ENCODE results near the gene ANP32E.
"Not testable (repeated sequence)": the region's sequence is repeated elsewhere in the genome, so short reads cannot be mapped to it uniquely, and the experiment has no call there.

ANP32E gene

GRCh38 chr1:150186789-150187559 lies 48.9 kb downstream of the ANP32E start:
- peak; percentile 14; the same call in 1 of the 2 replicates for TF ChIP-seq CTCF (IDR thresholded peaks at IDR 0.05; ENCODE audit: borderline replicate concordance, insufficient read depth, low read depth, low read length)
- H3K4me3 ChIP-seq (ENCODE audit: low read depth, low read length) = no peak overlapping the region

DNA sequence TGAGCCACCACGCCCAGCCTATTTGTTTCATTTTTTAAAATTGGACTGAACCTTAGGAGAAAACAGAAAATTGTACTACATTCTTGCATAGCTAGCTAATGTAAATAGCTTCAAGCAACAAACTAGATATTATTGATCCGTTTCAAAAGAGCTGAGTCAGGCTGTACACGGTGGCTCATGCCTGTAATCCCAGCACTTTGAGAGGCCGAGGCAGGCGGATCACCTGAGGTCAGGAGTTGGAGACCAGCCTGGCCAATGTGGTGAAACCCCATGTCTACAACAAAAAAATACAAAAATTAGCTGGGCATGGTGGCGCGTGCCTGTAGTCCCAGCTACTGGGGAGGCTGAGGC lies 49.5 kb downstream of the ANP32E start:
- H3K4me3 ChIP-seq (ENCODE audit: low read depth, low read length) = not testable (repeated sequence)

GRCh38 chr1:150185481-150185880 lies 50.4 kb downstream of the ANP32E start:
- no peak for TF ChIP-seq CTCF (IDR thresholded peaks at IDR 0.05; ENCODE audit: borderline replicate concordance, insufficient read depth, low read depth, low read length)
- H3K4me3 ChIP-seq (ENCODE audit: low read depth, low read length) = no peak overlapping the region

GRCh38 chr1:150183061-150183460 lies 52.9 kb downstream of the ANP32E start:
- no peak for TF ChIP-seq CTCF (IDR thresholded peaks at IDR 0.05; ENCODE audit: borderline replicate concordance, insufficient read depth, low read depth, low read length)
- no peak overlapping the region for H3K4me3 ChIP-seq (ENCODE audit: low read depth, low read length)

- H3K4me3 ChIP-seq (ENCODE audit: low read depth, low read length) = no peak overlapping the region
- TF ChIP-seq CTCF (IDR thresholded peaks at IDR 0.05; ENCODE audit: borderline replicate concordance, insufficient read depth, low read depth, low read length) = no peak
Measured at GRCh38 chr1:150182247-150182646, 53.7 kb downstream of the ANP32E start.

DNA sequence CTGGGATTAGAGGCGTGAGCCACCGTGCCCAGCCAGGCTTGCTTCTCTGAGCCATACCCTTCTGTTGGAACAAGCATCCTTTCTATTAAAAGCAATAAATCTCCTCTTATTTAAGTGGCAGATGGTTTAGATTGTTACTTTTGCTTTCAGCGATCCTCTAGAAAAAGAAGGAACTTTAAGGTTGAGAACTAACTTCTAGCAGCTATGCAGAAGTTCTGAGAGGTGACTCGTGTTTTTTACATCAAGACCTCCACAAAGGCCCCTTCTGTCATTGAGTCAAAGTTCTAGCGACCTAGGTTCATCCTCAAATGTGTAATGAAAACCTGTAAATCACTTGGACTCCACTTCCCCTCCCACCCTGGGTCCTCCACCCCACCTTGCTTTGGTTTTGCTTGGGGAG lies 55.4 kb downstream of the ANP32E start:
- no peak for TF ChIP-seq CTCF (IDR thresholded peaks at IDR 0.05; ENCODE audit: borderline replicate concordance, insufficient read depth, low read depth, low read length)
- no peak overlapping the region for H3K4me3 ChIP-seq (ENCODE audit: low read depth, low read length)

GRCh38 chr1:150179867-150180266 lies 56.0 kb downstream of the ANP32E start:
- TF ChIP-seq CTCF (IDR thresholded peaks at IDR 0.05; ENCODE audit: borderline replicate concordance, insufficient read depth, low read depth, low read length) = no peak
- no peak overlapping the region for H3K4me3 ChIP-seq (ENCODE audit: low read depth, low read length)

Data from GM12875 (cell line).